Psoas muscle (tissue), 8 donors: ENCODE data around the gene ACO2. TPM values are rescaled to one million over a fixed set of nuclear protein-coding genes. Genes with fewer than 3 reads are reported as not detected.

Experiments used
- ATAC-seq, 4 donors: fragments of 200-7000 bp; cut with Tn5 transposase; one replicate each; pipeline ENCODE4 v1.9.1; 2020; ENCODE audit warnings: moderate library complexity in 3 of 4, mild to moderate bottlenecking in 2 of 4
- DNase-seq, 2 donors: peaks; one replicate each; pipeline ENCODE4 v3.0.0-alpha.2; 2020
- H3K27ac ChIP-seq: fragments of 200-600 bp; one replicate; pipeline ENCODE4 v1.8.0; 2022
- H3K27me3 ChIP-seq, 3 donors: fragments of 200-600 bp in 1 of 3; one replicate each; pipeline versions ENCODE4 v1.6.1 to v1.8.0; 2013 to 2022; ENCODE audit warnings: low read length in 2 of 3, mild to moderate bottlenecking in 2 of 3, moderate library complexity in 1 of 3; ENCODE audit not compliant: insufficient read depth in 3 of 3
- H3K36me3 ChIP-seq, 2 donors: fragments of 200-600 bp in 1 of 2; one replicate each; pipeline versions ENCODE4 v1.6.1 to v1.8.0; 2013 to 2022; ENCODE audit warnings: low read depth in 1 of 2, mild to moderate bottlenecking in 1 of 2, moderate library complexity in 1 of 2; ENCODE audit not compliant: insufficient read depth in 1 of 2
- H3K4me1 ChIP-seq: fragments of 200-600 bp; one replicate; pipeline ENCODE4 v1.8.0; 2022
- H3K4me3 ChIP-seq: fragments of 200-600 bp; one replicate; pipeline ENCODE4 v1.8.0; 2022; ENCODE audit warnings: mild to moderate bottlenecking
- H3K9me3 ChIP-seq: fragments of 200-600 bp; one replicate; pipeline ENCODE4 v1.8.0; 2022
- WGBS, 3 donors: extraction: QIAGEN DNeasy Blood & Tissue Kit; methylation state at CpG; one replicate each; pipeline versions ENCODE4 v1.1.6 to v1.1.7; 2013; 5-methylcytosine and 5-hydroxymethylcytosine counted together
- intact Hi-C, 2 donors: fragments of 100-400 bp; cut with DNase I; formaldehyde crosslinking; loops; one replicate each; pipeline versions ENCODE4 v1.11.0 to v1.14.2; 2022
- polyA plus RNA-seq, 3 donors: library from polyadenylated mRNA; stranded (reverse); fragments of 200-250 nt; gene quantifications; one replicate each; pipeline ENCODE4 v1.2.3, GENCODE V29; 2013
- total RNA-seq, 4 donors: library from RNA; stranded (reverse); fragmentation: NEBNext Ultra II Directional in 2 of 4; extraction: Animal tissue kit (Norgen Biotek cat#: 25700) in 2 of 4; gene quantifications; one replicate each; pipeline versions ENCODE4 v1.2.1 to v1.2.4, GENCODE V29; 2021 to 2023
- TF ChIP-seq, protein P1 (sequence below): fragments of 200-600 bp; IDR thresholded peaks from one replicate; pipeline ENCODE4 v1.8.0; 2022; ENCODE audit warnings: antibody characterized with exemption
- donor health status: healthy with polysubstance abuse.
- donor health status: DM: no; HTN: no; CAD: no; lungs with moderate emphysema.
- donor health status: Bipolar disorder and iron deficiency.
- donor health status: healthy.
- donor health status: DM: yes; HTN: yes; CAD: no.
- donor health status: DM: no; HTN: no; CAD: no.
- donor health status: DM: no; HTN: no; CAD: no.
- donor health status: DM: yes; HTN: yes; CAD: no.

Gene ACO2
- total and polyA plus RNA-seq, 7 donors, result 346 to 513 (median 458) TPM

DNA sequence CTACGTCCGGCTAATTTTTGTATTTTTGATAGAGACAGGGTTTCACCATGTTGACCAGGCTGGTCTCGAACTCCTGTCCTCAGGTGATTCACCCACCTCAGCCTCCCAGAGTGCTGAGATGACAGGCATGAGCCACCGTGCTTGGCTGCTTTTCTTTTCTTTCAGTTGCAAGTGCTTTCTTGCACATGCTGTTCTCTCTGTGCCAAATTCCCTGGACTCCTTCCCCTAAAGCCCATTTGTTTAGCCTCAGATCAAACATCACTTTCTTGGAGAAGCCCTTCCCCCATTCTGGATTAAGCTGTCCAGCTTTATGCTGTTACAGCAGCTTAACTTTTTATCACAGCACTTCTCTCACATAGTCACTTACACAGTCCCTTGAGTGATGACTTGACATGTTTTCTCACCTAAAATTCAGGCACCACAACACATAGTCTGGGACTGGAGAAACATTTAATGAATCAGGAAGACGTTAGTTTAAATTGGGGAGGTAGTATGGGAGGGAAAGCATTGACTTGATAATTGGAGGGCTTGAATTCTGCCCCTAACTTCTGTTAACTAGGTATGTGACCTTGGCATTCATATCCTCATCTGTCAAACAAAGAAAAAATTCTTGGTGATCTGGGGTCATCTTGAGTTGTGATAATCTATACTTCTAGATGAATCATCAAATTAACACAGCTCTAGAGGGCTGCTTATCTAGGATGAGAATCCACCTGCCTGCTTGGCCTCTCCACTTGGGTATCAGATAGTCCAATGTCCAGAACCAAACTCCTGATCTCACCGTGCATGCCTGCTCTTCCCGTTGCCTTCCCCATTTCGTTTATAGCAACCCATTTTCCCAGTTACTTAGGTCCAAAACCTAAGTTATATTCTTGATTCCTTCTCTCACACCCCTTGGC, 18.4 kb downstream of the ACO2 start:
- TF ChIP-seq, protein P1, sequence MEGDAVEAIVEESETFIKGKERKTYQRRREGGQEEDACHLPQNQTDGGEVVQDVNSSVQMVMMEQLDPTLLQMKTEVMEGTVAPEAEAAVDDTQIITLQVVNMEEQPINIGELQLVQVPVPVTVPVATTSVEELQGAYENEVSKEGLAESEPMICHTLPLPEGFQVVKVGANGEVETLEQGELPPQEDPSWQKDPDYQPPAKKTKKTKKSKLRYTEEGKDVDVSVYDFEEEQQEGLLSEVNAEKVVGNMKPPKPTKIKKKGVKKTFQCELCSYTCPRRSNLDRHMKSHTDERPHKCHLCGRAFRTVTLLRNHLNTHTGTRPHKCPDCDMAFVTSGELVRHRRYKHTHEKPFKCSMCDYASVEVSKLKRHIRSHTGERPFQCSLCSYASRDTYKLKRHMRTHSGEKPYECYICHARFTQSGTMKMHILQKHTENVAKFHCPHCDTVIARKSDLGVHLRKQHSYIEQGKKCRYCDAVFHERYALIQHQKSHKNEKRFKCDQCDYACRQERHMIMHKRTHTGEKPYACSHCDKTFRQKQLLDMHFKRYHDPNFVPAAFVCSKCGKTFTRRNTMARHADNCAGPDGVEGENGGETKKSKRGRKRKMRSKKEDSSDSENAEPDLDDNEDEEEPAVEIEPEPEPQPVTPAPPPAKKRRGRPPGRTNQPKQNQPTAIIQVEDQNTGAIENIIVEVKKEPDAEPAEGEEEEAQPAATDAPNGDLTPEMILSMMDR, result no peak
- intact Hi-C loops, result no loop called here
- H3K27me3 ChIP-seq, result no peaks in the 10 kb centered on the region
- peaks cover 0 to 2% of the 10 kb centered on the region in 2 donors for H3K36me3 ChIP-seq
- H3K9me3 ChIP-seq, result no peaks in the 10 kb centered on the region
- H3K4me3 ChIP-seq, result no peak overlapping the region
- H3K4me1 ChIP-seq, result peaks cover 79% of the 10 kb centered on the region
- DNase-seq (no peak), ATAC-seq (peak in 3 of 4 donors; percentile 24 to 54 (median 30))
- WGBS, 3 donors, result 44 to 62% (median 50%) methylated on average over 8 of the region's 8 CpGs
- peak overlapping the region; percentile 63 for H3K27ac ChIP-seq

DNA sequence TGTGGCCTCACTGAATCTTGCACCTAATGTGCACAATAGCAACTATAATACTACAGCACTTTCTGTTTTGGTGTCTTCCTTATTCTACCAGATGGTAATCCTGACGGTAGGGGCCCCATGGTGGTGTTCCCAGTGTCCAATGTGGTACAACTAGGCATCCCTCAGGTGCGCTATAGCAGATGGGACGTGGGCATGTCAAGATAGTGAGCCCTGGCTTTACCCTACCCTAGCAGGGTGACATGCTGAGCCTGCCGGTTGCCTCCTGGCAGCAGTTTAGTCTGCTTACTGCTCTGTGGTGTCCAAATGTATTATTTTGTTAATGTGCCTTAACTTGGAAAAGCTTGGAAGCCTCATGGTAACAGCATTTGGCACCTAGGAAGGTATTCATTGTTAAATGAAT, 19.2 kb downstream of the ACO2 start:
- TF ChIP-seq, protein P1, result no peak
- Histone ChIP-seq H3K4me1 (peaks cover 71% of the 10 kb centered on the region), H3K36me3 (peaks cover 0 to 2% of the 10 kb centered on the region in 2 donors), H3K27me3 (no peaks in the 10 kb centered on the region), H3K4me3 (no peak overlapping the region), H3K27ac (peak overlapping the region; percentile 63), H3K9me3 (no peaks in the 10 kb centered on the region)
- DNase-seq (no peak), ATAC-seq (no peak)
- intact Hi-C loops, result no loop called here
- 49 to 60% (median 51%) methylated on average over 4 of the region's 4 CpGs for WGBS, 3 donors

DNA sequence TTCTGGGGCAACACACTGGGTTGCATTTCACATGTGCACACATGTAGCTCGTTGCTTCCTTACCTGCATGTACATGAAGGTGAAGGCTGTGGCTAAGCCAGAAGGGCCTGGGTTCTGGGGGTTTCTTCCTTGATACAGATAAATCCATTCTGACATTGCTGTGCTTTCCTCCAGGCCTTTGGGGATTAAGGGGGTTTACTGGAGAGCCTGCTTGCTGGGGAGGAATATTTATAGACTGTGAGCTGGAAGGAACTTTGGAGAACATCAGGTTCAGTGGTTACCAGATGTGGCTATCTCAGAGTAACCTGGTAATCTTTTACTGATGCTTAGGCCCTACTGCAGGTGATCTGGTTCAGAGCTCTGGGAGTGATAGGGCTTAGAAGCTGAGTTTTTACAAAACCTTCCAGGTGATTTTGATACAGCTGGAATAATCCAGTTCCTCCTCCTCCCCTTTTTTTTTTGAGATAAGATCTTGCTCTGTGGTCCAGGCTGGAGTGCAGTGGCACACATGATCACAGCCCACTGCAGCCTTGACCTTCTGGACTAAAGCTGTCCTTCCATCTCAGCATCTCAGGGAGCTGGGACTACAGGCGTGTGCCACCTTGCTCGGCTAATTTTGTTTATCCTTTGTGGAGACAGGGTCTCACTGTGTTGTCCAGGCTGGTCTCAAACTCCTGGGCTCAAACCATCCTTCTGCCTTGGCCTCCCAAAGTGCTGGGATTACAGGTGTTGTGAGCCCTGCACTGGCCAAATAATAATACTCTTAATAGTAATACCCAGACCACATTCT, 19.9 kb downstream of the ACO2 start:
- TF ChIP-seq, protein P1, result no peak
- ATAC-seq, result peak in 2 of 4 donors; percentile 43 to 62

DNA sequence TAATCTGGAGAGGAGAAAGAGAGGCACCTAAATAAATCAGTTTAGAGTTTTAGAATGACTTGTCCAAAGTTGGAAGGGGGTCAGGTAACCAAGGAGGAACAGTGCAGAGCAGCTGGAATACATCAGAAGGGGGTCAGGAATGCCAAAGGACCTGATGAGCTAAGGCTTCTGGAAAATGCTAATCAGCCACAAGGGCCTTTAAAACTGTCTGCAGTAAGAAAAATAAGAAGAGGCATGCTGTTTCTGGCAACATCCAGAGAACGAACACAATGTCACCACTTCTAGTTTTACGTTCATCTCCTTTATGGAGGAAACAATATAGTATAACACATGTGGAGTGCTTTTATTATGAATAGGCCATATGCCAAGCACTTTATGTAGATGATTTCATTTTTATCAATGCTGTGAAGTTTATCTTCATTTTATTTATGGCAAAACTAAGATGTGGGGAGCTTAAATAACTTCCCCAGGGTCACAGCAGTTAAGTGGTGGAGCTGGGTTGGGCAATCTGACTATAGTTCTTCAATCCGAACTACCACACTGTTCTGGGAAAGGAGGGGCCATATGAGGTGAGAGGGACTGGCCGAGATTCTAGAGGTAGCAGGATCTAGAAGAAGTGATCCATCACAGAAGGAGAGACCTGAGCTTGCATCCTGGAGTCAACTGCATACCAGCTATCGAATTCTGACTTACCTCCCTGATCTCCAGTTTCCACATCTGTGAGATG, 22.6 kb downstream of the ACO2 start:
- WGBS, 3 donors, result 27 to 58% (median 36%) methylated on average over 5 of the region's 5 CpGs
- intact Hi-C loops, result no loop called here
- ATAC-seq (no peak), DNase-seq (no peak)
- TF ChIP-seq, protein P1, result no peak
- Histone ChIP-seq H3K4me1 (peaks cover 55% of the 10 kb centered on the region), H3K36me3 (peaks cover 2 to 7% of the 10 kb centered on the region in 2 donors), H3K9me3 (no peaks in the 10 kb centered on the region), H3K27me3 (no peaks in the 10 kb centered on the region), H3K27ac (peak overlapping the region; percentile 79), H3K4me3 (no peak overlapping the region)

More for the DNA sequence above, 19.9 kb downstream of the ACO2 start:
- H3K36me3 ChIP-seq, result peaks cover 0 to 2% of the 10 kb centered on the region in 2 donors
- intact Hi-C loops, result no loop called here
- 63 to 69% (median 65%) methylated on average over 3 of the region's 3 CpGs for WGBS, 3 donors
- no peaks in the 10 kb centered on the region for H3K9me3 ChIP-seq
- no peak for DNase-seq
- no peaks in the 10 kb centered on the region for H3K27me3 ChIP-seq
- peak overlapping the region; percentile 63 for H3K27ac ChIP-seq
- no peak overlapping the region for H3K4me3 ChIP-seq
- peaks cover 71% of the 10 kb centered on the region for H3K4me1 ChIP-seq
